KBM-7 (cell line): ENCODE data around the gene GTPBP2.

Experiments used
- DNase-seq: peaks from one replicate; pipeline ENCODE4 v3.0.0-alpha.2; 2015
- in situ Hi-C: fragments of 300-500 bp; cut with MboI; formaldehyde crosslinking; loops from 2 replicates; pipeline ENCODE4 v1.14.3; 2020; ENCODE audit warnings: low sequenced_read_pairs, low pct_unique_long_range_greater_than_20kb, mixed read lengths

The GTPBP2 gene

DNA sequence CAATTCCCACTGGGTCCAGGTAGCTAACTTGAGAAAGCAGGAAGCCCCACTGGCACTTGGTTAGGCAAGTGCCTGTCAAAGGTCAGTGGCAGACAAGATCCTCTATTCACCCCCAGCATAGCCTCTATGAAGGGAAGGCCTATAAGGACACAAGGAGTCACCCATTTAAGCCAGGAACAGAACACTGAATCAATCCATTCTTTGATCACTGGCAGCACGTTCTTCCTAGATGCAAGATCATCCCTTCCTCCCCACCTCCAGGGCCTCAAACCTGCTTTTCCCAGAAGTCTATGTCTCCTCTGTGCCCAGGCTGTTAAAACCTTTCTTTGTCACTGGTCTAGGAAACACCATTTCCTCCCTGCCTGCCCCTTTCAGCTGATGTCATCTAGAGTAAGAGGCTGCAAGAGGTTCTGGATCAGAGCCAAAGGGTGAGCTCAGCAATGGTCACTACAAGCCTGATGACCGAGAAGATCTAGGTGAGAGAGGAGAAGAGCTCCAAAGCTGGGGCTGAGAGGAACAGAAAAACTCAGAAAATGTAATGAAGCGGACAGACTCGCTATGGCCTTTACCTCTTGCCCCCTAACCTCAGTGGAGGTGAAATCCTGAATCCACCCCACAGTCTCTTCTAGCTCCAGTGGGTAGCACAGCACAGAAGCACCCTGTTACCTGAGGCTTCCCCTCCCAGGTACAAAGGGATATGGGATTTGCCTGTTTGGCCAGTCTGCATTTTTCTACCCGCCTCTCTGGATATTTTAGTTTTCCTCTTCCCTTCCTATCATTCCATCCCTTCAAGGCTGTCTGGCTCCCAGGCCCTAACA lies 1.8 kb downstream of the GTPBP2 start:
- peak; percentile 20 for DNase-seq
- in situ Hi-C loops = no loop called here

DNA sequence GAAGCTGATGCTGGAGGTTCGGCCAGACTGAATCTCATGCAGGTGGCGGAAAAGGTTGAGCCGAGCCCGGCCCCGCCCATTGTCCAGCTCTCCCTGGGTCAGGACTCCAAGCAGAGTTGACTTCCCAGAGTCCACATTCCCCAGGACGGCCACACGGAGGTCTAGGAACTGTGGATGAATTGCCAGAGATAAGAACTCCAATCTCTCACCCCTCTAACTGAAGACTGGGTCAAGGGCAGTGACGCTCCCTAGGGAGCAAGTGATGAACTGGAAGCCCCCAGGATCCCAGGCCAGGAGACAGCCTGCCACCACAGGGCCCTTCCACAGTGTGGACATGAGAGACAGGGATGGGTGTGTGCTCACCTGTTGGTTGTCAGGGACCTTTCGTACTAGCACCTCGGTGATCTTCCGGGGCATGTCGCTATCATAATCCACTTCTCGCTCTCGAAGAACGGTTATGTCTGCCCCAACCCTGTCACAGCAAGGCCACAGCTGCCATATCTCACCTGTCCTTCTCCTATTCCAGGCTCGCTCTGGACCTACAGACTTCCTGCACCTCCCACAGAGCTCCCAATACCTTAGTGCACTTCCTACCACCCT lies 3.6 kb downstream of the GTPBP2 start:
- DNase-seq = no peak
- in situ Hi-C loops = no loop called here

DNA sequence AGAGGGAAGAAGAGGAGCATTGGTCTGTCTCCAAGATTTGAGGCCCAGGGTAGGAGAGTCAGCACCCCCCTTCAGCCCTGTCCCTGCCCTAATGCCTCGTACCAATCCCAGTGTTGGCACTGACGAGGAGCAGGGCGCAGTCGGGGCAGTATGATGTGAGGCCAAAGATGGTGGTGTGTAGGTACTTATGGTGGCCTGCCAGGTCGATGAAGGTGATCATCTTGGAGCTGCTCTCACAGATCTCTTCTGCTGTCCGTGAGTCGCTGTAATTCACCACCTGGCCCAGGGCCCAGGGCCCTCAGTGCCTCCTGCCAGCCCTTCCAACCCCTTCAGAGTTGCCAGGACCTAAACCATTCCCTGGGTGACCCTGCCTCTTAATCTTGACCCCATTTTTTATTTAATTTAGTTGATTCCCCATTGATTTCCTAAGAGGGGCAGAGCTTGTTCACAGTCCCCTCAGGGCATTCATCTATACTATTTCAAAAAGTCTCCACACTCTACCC lies 4.2 kb downstream of the GTPBP2 start:
- in situ Hi-C loops = no loop called here
- DNase-seq = no peak

DNA sequence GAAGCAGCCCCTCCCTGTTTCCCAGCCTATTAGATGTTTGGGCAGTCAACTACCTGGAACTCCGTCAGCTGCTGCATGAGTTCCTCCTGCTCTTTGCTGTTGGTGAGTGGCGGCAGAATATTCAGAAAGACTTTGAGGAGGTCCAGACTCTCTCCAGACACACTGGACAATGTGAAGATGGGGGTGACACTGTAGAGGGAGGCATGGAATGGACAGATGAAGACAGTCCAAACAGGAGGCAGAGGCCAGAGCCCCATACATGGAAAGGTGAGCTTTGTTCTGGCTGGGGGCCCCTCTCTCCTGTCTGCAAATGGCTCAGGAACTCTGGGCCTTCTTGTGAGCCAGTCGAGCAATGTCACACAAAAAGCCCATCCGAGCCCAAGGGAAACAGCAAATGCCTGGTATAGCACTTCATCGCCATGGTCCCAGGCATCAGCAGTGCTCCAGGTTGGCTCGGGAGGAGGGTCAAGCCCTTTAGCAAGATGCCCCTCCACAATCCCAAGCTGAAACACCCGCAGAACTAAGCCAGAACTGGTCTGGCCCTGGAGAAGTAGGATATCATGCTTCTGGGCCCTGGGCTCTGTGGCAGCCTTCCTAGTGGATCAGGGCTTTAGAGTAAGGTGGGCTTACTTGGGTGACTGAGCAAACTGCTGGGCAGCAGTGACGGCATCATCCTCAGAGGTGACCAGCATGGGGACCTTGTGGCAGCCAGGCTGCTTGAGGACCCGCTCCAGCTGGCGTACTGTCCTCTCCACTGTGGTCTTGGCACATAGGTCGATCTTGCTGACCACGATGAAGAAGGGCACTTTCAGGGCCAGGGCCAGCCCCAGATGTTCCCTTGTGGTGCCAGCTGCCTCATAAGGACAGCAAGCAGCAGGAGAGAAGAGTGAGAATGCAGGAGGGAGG lies 4.9 kb downstream of the GTPBP2 start:
- in situ Hi-C loops = no loop called here
- DNase-seq = no peak

DNA sequence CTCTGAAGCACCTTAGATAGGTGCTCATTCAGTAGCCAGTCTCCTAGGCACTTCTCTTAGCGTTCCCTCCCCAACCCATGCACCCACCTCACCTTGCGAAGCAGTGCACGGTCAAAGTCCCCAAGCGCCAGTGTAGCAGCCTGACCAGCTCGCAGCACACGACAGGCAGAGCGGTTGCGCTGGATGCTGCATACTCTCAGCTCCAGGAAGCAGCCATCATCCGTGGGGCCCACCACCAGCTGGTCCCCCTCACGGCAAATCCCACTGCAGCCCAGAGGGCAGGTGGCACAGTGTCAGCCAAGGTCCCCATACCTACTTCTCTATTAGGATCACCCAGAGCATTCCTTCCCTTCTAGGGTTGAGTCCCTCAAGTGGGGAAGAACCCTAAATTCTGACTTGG lies 6.5 kb downstream of the GTPBP2 start:
- in situ Hi-C loops = no loop called here
- no peak for DNase-seq

DNA sequence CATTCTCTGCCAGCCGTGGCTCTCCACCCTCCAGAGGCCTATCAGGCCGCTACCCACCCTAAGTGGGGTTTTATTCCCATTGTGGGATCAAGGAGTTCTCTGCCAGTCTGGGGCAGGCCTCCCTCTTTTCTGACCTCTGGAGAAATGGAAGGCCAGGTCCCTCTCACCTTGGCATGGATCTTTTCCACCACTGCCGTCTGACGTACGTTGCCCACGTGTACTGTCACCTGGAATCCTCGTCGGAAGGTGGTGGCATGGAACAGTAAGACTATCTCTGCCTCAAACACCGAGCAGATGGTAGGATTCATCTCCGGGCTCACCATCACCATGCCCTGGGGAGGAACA lies 7.3 kb downstream of the GTPBP2 start:
- no peak for DNase-seq
- in situ Hi-C loops = no loop called here

DNA sequence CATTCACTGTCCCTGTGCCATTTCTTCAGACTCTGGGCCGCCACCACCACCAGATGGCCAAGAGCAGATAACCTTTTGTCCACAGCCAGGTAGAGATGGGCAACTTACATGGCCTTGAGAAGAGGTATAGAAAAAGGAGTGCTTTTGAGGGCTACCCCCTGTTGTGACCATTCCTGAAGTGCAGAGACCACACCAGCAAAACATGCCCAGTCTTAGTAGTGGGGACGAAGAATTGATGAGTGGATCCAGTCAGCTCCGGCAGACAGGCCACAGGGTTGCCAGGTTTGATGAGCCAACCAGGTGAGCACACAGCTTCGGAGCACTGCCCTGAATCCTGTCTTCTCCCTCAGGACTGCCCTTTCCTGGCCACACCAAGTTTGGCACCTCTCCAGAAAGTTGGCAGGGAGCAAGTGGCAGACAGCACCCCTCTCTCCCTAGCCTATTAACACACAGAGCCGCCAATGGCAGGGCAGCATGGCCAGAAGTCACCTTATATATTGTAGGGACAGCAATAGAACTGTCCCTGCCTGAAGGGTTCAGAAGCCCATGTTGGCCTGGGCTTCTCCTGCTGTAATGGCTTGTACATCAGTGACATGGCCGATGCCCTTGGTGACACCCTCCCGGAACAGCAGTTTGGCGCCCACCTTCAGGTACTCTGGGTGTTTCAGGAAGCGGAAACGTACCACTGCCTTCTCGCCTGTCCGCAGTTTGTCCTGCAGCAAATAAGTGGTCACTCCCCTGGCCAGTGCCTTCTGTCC lies 7.8 kb downstream of the GTPBP2 start:
- in situ Hi-C loops = no loop called here
- no peak for DNase-seq

DNA sequence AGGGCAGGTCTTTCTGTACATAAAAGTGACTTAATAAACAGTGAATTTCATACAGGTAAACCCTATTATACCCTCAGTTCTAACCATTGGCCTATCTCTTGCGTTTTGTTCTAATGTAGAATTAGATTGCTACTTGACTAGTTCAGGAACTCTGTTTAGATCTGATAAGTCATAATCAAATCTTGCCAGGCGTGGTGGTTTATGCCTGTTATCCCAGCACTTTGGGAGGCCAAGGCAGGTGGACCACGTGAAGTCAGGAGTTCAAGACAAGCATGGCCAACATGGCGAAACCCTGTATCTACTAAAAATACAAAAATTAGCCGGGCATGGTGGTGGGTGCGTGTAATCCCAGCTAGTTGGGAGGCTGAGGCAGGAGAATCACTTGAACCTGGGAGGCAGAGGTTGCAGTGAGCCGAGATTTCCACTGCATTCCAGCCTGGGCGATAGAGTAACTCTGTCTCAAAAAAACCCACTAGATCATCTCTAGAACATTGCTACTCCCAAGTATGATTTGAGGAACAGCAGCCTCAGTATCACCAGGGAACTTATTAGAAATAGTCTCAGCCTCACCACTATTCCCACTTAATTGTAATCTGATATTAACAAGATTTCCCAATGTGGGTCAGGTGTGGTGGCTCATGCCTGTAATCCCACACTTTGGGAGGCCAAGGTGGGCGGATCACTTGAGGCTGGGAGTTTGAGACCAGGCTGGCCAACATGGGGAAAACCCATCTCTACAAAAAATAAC lies 12.2 kb downstream of the GTPBP2 start:
- no peak for DNase-seq
- in situ Hi-C loops = no loop called here

DNA sequence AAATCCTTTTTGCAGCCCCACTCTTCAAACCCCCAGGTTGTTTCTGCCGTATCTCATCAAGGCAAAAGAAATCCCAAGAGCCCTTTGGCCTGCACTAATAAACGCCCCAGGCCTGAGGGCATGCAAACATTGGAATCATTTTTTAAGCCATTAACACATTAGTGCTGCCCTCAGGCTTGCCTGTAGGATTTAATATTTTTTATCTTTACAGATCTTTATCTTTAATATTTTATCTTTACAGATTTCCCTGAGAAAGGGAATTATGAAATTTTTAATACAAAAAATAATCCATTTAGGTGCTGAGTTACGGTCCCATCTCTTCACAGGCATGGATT lies 14.7 kb downstream of the GTPBP2 start:
- DNase-seq = no peak
- in situ Hi-C loops = no loop called here

DNA sequence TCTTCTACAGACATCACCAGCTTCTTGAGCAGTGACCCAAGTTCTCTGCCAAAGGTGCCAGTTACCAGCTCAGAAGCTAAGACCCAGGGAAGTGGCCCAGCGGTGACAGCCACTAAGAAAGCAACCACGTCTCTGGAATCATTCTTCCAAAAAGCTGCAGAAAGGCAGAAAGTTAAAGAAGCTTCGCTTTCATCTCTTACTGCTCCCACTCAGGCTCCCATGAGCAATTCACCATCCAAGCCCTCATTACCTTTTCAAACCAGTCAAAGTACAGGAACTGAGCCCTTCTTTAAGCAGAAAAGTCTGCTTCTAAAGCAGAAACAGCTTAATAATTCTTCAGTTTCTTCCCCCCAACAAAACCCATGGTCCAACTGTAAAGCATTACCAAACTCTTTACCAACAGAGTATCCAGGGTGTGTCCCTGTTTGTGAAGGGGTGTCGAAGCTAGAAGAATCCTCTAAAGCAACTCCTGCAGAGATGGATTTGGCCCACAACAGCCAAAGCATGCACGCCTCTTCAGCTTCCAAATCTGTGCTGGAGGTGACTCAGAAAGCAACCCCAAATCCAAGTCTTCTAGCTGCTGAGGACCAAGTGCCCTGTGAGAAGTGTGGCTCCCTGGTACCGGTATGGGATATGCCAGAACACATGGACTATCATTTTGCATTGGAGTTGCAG lies 15.2 kb downstream of the GTPBP2 start:
- in situ Hi-C loops = no loop called here
- DNase-seq = no peak

DNA sequence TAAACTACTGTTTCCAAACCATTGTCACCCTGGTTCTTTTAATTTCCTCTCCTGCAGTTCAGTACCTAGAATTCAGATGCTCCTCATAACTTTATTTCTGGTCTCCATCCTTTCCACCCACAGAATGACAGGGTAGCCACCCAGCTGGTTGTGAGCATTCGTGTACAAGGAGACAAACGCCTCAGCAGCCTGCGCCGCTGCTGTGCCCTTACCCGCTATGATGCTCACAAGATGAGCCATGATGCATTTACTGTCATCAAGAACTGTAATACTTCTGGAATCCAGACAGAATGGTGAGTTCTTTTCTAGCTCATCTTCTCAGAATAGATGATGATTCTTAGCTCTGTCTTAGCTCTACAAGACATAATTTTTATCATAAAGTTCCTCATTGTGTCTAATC lies 18.6 kb downstream of the GTPBP2 start:
- DNase-seq = no peak

DNA sequence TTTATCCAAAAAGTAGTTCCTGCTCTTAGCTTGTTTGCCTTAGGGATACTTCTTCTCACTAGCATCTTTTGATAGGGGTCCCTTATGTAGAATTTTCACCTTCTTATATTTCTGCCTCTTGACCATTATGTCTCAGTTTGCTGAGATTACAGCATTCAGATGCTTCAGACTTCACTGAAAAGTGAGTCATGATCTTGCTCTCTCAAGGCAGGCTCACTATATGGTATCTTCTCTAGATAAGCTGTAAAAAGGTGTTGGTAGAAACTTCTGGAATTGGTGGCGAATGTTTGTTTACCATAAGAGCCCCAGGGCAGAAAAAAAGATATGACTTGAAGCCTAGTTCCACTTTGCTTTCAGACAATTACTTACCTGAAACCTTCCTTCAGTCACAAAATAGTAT lies 19.7 kb downstream of the GTPBP2 start:
- DNase-seq = no peak
- in situ Hi-C loops = no loop called here

More for the DNA sequence above, 18.6 kb downstream of the GTPBP2 start:
- in situ Hi-C loops = no loop called here

DNA sequence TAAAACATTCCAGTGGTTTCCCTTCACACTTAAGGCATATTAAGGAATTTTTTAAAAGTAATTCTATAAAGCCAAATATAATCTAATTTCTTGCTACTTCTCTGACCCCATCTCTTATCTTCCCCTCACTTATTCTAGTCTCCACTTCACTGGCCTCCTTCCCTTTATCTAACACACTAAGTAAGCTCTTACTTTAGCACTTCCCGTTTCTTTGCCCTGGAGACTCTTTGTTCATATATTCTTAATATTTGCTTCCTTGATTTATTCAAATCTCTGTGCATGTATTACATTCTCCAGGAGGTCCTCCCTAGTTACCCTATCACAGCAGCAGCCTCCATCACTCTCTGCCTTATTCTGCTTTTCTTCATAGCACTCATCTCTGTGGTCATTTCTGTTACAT lies 20.3 kb downstream of the GTPBP2 start:
- in situ Hi-C loops = no loop called here
- peak; percentile 19 for DNase-seq

DNA sequence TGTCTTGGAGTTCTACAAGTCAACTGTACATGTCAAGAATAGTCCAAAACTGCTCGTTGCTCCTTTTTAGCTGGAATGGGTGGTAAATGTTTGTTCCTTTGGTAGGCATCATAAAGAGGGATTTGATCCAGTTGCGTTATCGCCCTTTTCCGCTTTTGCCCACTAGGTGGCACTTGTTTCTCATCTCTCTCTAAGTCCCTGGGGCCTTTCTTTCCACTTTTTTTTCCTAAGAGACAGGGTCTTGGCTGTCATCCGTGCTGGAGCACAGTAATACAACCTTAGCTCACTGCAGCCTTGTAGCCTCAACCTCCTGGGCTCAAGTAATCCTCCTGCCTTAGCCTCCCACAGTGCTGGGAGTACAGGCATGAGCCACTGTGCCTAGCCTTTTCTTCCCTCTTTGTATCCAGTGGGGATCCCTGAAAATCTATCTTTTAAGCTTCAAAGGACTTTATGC lies 20.7 kb downstream of the GTPBP2 start:
- in situ Hi-C loops = no loop called here
- DNase-seq = peak; percentile 83

DNA sequence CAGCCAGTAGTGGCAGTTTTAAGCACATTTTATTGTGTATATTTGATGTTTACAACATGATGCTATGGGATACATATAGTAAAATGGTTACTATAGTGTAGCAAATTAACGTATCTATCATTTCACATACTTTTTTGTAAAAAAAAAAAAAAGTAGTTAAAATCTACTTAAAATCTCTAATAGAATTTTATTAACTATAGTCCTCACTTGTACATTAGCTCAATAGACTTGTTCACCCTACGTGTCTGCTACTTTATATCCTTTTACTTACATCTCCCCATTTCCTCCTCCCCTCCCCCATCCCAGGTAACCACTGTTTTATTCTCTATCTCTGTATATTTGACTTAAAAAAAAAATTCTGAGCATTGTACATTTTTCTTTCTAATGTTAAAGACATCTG lies 23.0 kb downstream of the GTPBP2 start:
- no peak for DNase-seq
- in situ Hi-C loops = no loop called here

DNA sequence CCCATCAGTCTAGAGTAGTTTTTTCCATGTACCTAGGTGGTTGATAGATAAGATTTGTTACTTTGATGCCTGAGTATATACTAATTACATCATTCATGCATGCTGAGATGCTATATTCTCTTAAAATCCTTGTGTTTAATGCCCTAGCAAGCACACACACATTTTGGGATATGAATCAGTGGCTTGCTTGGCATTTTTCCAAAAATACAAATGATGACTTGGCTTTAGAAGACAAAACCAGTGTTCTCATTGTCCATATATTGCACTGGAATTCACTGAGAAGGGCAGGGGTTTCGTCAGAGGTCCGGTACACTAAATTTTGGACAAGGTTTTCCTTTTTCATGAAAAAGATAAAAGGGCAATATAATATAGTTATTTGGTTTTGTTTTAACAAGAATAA lies 24.9 kb downstream of the GTPBP2 start:
- DNase-seq = no peak
- in situ Hi-C loops = no loop called here

DNA sequence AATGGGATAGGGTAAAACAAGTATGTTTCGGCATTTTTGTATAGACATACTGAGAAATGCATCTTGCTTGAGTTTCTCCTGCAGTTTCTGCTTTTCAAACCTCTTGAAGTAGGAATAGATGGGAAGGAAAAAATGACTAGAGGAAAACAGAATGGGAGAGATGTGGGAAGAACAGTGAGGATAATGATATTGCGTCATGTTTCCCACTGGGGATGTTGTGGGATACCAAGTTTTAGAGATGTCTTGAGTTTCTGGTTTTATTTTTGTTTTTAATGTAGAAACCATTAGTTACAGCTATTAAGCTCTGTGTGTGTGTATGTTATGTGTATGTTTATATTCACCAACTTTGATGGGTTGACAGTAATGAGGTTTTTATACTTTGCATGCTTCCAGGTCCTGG lies 28.5 kb downstream of the GTPBP2 start:
- in situ Hi-C loops = no loop called here
- DNase-seq = no peak

DNA sequence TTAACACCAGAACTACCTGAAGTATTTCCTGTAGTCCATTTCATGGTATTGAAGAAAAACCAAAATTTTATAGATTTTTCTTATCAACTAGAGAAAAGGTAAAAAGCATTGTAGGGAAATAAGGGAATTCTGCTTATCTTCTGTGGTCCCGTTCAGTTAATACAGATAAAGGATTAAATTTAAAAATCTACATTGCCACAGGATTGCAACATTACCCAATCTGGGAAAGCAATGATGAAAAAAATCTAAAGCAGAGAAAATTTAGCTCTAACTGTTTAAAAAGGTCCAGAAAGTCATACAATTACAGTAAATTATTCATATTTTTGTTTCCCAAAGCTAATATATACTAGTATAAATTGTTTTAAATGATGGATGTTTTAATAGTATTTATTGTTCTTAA lies 35.1 kb downstream of the GTPBP2 start:
- in situ Hi-C loops = no loop called here
- no peak for DNase-seq
